LNCaP clone FGC (cell line): ENCODE measurements around the gene INPP4B.

ENCODE experiments used
- DNase-seq: peaks from one replicate; pipeline ENCODE4 v3.0.0-alpha.2; 2011; ENCODE audit warnings: low read depth
- H3K4me3 ChIP-seq: 2 replicates; pipeline ENCODE4 v1.5.1; 2011; ENCODE audit warnings: mild to moderate bottlenecking, low read depth, low read length, control low read depth
- CTCF ChIP-seq: IDR thresholded peaks from 2 replicates; pipeline ENCODE4 v1.5.1; 2012; ENCODE audit warnings: mild to moderate bottlenecking; ENCODE audit not compliant: control insufficient read depth, insufficient read depth; ENCODE audit errors: extremely low read depth

The INPP4B gene

DNA sequence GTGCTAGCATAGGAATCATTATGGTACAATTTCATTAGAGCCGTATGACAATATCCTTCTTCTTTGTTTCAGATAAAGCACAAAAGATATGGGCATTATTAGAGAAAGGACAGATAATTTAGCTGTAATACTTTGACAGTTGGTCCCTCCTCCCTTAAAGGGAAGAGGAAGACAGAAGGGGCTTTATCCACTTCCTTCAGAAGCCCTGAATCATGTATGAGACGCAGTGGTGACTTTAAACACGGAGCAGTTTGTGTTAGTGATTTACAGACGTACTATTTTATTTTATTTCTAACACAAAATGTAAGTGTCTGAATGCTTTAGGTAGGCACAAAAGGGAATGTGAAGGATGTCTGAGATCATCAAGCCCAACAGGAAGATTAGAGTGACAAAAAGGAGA, 742.1 kb downstream of the INPP4B start:
- no peak overlapping the region for H3K4me3 ChIP-seq
- DNase-seq: no peak
- TF ChIP-seq CTCF: no peak

- no peak for DNase-seq
- no peak for TF ChIP-seq CTCF
- no peak overlapping the region for H3K4me3 ChIP-seq
Observed at GRCh38 chr4:142101401-142101800, 744.7 kb downstream of the INPP4B start.

DNA sequence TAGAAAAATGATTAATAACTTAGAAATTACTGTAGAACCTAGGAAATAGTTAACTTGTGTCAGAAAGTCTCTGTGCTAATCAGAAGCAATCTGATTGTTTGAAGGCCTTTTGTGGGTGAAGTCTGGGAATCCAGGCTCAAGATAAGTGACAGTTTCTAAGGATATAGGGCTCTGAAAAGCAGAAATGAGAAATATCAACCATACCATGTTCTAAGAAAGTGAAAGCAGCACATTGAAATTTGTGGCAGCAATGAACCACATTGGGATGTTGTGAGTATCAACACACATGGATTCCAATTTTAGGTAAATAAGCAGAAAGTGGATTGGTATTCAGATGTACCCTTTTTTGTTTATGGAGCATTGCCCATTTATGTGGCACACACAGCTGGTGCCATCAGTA, 745.2 kb downstream of the INPP4B start:
- TF ChIP-seq CTCF: no peak
- H3K4me3 ChIP-seq: no peak overlapping the region
- DNase-seq: no peak

DNA sequence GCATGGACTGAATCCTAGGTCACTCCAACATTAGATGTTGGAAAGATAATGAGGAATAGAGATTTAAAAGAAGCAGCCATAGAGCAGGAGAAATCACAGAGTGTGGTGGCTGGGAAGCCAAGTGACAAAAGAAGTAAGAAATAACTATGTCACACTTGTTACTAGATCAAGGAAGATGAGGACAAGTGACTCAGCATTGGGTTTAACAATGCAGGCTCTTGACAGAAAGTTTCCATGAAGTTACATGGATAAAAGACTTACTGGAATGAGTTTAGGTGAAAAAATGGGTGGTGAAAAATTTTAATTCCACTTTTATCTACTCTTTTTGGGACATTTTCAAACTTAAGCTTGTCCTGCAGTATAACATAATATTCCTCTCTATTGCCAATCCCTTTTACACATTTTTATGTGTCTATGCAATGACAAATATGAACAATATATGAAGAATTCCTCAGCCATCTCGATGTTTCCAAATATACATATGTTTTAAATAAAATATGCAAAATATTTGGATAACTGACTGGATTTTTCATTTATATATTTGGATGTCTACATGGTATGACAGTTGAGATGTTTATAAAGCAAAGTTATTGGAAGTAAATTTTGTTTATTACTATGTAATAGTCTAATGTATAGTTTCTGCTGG, 747.1 kb downstream of the INPP4B start:
- no peak for DNase-seq
- H3K4me3 ChIP-seq: no peak overlapping the region
- no peak for TF ChIP-seq CTCF

DNA sequence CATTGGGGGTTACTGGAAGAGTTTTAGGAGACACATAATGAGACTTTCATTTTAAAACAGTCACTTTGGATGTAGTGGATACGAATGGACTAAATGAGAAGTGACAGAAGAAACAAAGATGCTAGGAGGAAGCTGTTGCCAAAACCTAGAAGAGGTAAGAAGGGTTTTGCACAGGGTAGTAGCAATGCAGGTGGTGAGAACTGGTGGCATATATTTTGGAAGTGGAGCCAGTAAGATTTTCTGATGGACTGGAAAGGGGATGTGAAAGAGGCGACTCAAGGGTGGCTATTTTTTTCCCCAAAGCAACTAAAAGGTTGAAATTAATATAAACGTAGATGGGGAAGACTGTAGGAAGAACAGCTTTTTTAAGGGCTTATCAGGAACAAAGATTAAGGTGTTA, 747.7 kb downstream of the INPP4B start:
- no peak for TF ChIP-seq CTCF
- no peak overlapping the region for H3K4me3 ChIP-seq
- DNase-seq: no peak

- no peak overlapping the region for H3K4me3 ChIP-seq
- TF ChIP-seq CTCF: no peak
- no peak for DNase-seq
Observed at GRCh38 chr4:142097015-142097414, 749.1 kb downstream of the INPP4B start.

GRCh38 chr4:142095886-142096605, 750.1 kb downstream of the INPP4B start:
- DNase-seq: peak; percentile 57
- no peak overlapping the region for H3K4me3 ChIP-seq
- no peak for TF ChIP-seq CTCF
